ENCODE measurements around the gene CERT1. TPM values are rescaled to one million over a fixed set of nuclear protein-coding genes. Genes with fewer than 3 reads are reported as not detected.
A peak's percentile ranks its signal among the peaks of the same experiment; 100 is the strongest.
"Not testable (repeated sequence)": the region's sequence is repeated elsewhere in the genome, so short reads cannot be mapped to it uniquely, and the experiment has no call there.

The CERT1 gene
- total RNA-seq, 1 donor from 2014 or later = 53.8 TPM

DNA sequence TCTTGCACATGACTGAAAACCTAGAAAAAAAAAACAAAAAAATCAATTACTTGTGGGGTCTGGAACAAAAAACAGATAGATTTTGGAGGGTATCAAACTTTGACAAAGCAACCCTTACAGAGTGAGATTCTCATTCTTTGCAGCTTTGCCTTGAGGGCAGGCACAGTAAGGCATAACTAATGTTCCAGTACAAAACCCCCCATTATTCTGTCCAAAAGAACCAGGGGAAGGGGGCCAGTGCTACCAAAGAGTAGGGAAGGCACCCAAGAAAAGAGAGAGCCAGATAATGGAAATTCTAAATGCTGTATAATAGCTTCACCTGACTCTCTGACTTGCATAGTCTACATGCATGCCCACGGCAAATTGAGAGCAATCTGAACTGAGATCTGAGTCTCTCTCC is 13.2 kb upstream of the CERT1 start:
- DNase-seq (ENCODE audit: low spot score in 2 of 2) (no peak), FAIRE-seq (no peak)

- no peak for DNase-seq (ENCODE audit: low spot score in 2 of 2)
- no peak for FAIRE-seq
Measured at GRCh38 chr5:75524071-75524470, 12.6 kb upstream of the CERT1 start.

- no peak for DNase-seq (ENCODE audit: low spot score in 2 of 2)
- FAIRE-seq = no peak
Measured at GRCh38 chr5:75523275-75523674, 11.8 kb upstream of the CERT1 start.

GRCh38 chr5:75522542-75522941 is 11.1 kb upstream of the CERT1 start:
- FAIRE-seq = no peak
- DNase-seq (ENCODE audit: low spot score in 2 of 2) = no peak

DNA sequence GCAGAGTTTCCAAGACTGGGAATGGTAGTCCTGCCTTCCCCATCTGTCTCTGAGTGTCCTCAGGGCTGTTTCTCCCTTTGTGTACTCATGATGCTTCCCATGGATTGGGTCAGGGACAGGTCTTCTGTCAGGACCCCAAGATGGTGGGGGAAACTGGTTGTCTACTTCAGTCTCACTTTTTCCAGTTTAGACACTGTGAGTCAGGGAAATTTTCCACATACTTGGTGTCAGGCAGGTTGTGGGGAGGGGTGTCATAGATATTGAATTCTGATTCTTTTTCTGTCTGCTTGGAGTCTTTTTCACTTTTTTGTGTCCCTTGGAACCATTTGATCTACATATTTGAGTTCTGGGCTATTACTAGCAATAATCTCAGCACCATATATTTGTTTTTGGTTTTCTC is 10.6 kb upstream of the CERT1 start:
- FAIRE-seq (no peak), DNase-seq (ENCODE audit: low spot score in 2 of 2) (no peak)

DNA sequence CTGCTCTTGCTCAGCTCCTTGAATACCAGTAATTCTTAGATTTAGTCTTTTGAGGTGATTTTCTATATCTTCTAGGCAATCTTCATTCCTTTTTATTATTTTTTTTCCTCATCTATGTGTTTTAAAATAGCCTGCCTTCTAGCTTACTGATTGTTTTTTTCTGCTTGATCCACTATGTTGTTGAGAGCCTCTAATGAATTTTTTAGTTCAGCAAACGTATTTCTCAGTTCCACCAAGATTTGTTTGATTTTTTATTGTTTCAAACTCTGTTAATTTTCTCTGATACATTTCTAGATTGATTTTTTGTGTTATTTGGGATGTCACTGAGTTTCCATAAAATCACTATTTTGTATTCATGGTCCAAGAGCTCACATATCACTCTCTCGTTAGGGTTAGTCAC is 9.8 kb upstream of the CERT1 start:
- FAIRE-seq (no peak), DNase-seq (ENCODE audit: low spot score in 2 of 2) (no peak)

DNA sequence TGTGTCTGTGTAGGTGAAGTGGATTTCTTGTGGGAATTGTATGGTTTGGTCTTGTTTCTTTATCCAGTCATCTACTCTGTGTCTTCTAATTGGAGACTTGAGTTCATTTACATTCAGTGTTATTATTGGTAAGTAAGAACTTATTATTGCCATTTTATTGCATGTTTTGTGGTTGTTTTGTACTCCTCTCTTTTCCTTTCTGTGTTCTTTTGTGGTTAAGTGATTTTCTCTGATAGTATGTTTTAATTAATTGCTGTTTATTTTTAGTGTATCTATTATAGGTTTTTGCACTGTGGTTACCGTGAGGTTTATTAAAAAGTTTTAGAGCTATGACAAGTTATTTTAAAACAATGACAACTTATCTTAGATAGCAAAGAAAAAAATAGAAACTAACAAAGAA is 8.3 kb upstream of the CERT1 start:
- DNase-seq (ENCODE audit: low spot score in 2 of 2) = no peak
- no peak for FAIRE-seq

DNA sequence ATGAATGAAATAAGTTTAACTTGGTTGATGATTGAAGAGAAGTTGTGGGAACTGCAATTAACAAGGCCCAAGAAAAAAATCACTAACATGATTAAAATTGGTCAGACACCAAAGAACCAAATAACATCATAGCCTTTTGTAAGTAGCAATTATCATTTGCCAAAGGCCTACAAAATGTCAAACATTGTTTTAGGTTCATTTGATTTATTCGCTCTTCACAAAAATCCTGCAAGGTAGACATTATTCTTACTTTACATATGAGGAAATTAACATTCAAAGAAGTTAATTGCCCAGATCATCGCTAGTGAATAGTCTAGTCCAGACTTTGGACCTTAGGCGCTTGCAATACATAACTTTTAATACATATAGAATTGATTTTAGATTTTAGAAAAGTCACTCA is 2.9 kb upstream of the CERT1 start:
- DNase-seq (ENCODE audit: low spot score in 2 of 2) (no peak), FAIRE-seq (no peak)

GRCh38 chr5:75513841-75514240 is 2.4 kb upstream of the CERT1 start:
- no peak for DNase-seq (ENCODE audit: low spot score in 2 of 2)
- FAIRE-seq = peak; percentile 72

DNA sequence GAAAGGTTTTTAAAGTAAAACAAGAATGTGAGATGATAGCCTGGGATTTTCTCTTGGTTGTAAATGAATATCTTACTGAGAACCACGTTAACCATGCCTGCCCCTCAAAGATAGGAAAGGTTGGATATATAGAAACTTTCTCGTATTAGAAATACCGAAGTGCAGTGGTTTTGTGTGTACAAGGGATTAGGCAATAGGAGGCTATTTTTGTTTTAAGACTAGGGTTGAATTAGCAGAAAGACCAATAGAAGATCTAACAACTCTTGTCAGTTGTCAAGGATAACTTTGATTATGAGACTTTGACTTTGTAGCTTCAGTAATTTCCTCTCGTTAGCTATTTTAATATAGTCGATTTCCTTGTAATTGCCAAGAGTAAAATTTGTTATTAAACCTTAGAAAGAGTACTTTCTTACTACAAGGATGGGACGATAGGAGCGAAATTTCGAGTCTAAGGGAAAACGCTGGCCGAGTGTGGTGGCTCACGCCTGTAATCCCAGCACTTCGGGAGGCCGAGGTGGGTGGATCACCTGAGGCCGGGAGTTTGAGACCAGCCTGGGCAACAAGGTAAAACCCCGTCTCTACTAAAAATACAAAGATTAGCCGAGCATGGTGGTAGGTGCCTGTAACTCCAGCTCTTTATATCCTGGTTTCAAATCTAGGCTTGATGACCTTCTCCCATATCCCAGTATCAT is 1.1 kb upstream of the CERT1 start:
- FAIRE-seq = no peak

DNA sequence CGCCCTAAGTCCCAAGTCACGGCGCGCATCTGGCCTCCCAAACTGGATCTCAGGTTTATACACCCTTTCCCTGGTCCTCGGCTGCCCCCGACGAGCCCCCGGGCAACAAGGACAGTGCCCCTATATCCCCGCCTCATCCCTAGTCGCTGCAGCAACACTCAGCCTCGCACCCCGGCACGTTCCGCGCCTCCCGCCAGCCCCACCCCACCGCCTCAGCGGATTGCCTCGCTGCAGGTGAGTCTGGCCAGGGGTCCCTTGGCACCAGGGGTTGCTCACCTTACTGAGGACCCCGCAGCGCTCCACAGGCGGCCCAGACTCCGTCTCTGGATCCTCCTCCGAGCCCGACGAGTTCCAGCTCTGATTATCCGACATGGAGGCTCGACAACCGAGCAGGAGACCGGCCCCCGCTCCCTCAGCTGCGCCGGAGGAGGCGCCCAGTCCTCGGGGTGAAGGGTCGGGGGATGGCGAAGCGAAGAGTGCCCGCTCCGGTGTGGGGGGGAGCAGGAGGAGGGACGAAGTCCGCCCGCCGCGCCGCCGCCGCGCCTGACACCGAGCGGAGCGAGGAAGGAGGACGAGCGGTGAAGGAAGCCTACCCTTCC is 494 bp downstream of the CERT1 start:
- DNase-seq (ENCODE audit: low spot score in 2 of 2) (peak; percentile 13 to 46), FAIRE-seq (no peak)

More for the DNA sequence above, 1.1 kb upstream of the CERT1 start:
- no peak for DNase-seq (ENCODE audit: low spot score in 2 of 2)

DNA sequence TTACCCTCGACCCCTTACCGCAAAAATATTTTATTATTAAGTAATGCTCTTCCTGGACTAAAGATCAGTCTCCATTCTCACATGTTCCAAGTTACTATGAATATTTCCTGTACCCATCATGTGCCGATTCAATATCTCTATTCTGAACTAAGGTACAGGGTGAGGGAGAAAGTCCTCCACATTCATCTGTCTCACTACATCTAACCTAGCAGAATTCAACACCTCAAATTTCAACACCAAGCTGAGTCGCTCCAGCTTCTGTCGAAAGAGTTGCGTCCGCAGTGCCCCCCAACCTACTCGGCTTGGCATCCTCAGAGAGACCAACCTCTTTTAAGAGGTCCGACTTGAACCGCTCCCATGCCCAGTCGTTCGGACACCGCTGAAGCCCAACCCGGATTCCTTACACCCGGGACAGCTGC is 1.0 kb downstream of the CERT1 start:
- DNase-seq (ENCODE audit: low spot score in 2 of 2) = no peak
- FAIRE-seq = no peak

DNA sequence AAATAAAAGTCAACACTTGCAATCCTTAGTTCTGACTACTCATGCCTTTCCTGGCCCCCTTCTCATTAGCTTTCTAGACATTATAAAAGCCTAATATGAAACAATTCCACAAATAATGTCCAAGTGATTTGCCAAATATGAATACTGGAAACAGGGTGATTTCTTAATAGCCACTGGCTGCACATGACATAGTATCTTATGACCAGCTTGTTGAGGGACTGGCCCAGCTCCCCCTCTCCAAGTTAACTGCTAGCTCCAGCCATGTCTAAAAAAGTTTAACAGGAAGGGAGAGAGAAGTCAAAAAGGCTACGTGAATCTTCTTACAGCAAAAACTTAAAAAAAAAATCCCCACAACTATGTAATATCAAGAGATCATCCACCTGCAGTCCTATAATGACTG is 1.5 kb downstream of the CERT1 start:
- DNase-seq (ENCODE audit: low spot score in 2 of 2) (no peak), FAIRE-seq (no peak)

- no peak for DNase-seq (ENCODE audit: low spot score in 2 of 2)
- no peak for FAIRE-seq
Measured at GRCh38 chr5:75509546-75509945, 1.9 kb downstream of the CERT1 start.

- DNase-seq (ENCODE audit: low spot score in 2 of 2) (no peak), FAIRE-seq (no peak)
Measured at GRCh38 chr5:75507841-75508240, 3.6 kb downstream of the CERT1 start.

DNA sequence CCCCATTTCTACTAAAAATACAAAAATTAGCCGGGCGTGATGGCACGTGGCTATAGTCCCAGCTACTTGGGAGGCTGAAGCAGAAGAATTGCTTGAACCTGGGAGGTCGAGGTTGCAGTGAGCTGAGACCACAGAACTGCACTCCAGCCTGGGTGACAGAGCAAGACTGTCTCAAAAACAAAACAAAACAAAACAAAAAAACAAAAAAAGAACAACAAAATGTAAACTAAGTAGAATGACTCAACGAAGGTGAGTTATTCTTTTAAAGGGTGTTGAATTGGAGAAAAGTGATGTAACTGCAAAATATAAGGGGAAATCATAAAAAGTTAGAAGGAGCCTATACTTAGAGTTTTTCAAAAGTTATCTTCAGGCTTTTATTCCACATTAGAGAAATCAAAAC is 6.3 kb downstream of the CERT1 start:
- FAIRE-seq; DNase-seq (ENCODE audit: low spot score in 2 of 2): not testable (repeated sequence)

DNA sequence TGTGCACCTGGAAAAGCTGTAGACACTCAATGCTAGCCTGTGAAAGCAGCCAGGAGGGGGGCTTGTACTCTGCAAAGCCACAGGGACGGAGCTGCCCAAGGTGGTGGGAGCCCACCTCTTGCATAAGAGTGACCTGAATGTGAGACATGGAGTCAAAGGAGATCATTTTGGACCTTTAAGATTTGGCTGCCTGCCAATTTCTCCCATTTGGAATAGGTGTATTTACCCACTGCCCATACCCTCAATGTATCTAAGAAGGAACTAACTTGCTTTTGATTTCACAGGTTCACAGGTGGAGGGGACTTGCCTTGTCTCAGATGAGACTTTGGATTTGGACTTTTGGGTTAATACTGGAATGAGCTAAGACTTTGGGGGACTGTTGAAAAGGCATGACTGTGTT is 12.6 kb downstream of the CERT1 start:
- not testable (repeated sequence) for DNase-seq (ENCODE audit: low spot score in 2 of 2); FAIRE-seq

DNA sequence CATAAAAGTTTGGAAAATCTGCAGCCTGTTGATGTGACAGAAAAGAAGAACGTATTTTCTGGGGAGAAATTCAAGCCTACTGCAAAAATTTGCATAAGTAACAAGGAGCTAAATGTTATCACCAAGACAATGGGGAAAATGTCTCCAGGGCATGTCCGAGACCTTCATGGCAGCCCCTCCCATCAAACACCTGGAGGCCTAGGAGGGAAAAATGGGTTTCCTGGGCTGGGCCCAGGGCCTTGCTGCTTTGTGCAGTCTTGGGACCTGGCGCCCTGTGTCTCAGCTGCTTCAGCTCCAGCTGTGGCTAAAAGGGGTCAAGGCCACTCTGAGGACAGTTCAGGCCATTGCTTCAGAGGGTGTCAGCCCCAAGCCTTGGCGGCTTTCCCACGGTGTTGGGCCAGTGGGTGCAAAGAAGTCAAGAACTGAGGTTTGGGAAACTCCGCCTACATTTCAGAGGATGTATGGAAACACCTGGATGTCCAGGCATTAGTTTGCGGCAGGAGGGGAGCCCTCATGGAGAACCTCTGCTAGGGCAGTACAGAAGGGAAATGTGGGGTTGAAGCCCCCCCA is 13.1 kb downstream of the CERT1 start:
- no peak for FAIRE-seq
- no peak for DNase-seq (ENCODE audit: low spot score in 2 of 2)

GRCh38 chr5:75496026-75496425 is 15.4 kb downstream of the CERT1 start:
- DNase-seq (ENCODE audit: low spot score in 2 of 2) (no peak), FAIRE-seq (no peak)

GRCh38 chr5:75491621-75492020 is 19.8 kb downstream of the CERT1 start:
- DNase-seq (ENCODE audit: low spot score in 2 of 2) (no peak), FAIRE-seq (no peak)

DNA sequence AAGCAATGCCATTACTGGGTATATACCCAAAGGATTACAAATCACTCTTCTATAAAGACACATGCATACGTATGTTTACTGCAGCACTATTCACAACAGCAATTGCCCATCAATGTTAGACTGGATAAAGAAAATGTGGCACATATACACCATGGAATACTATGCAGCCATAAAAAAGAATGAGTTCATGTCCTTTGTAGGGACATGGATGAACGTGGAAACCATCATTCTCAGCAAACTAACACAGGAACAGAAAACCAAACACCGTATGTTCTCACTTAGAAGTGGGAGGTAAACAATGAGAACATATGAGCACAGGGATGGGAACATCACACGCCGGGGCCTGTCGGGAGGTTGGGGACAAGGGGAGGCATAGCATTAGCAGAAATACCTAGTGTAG is 21.6 kb downstream of the CERT1 start:
- DNase-seq (ENCODE audit: low spot score in 2 of 2); FAIRE-seq: not testable (repeated sequence)

DNA sequence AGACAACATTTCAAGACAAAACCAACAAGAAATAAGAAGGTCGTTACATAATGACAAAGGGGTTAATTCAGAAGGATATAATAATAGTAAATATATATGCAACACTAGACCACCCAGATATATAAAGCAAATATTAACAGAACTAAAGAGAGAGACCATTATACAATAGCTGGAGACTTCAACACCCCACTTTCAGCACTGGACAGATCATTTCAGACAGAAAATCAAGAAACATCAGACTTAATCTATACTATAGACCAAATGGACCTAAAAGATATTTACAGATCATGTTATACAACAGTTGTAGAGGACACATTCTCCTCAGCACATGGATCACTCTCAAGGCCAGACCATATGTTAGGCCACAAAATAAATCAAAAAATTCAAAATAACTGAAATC is 26.8 kb downstream of the CERT1 start:
- FAIRE-seq (no peak), DNase-seq (ENCODE audit: low spot score in 2 of 2) (no peak)
